ENCODE measurements around the gene SCGB1C1. TPM values are rescaled to one million over a fixed set of nuclear protein-coding genes. Genes with fewer than 3 reads are reported as not detected.

SCGB1C1 gene
- total and polyA plus RNA-seq, 3 donors from 2014 or later: not detected

GRCh38 chr11:225734-226453 is 33.0 kb downstream of the SCGB1C1 start:
- Histone ChIP-seq H3K4me1 (no peaks in the 10 kb centered on the region), H3K27ac (no peak overlapping the region), H3K9me3 (no peaks in the 10 kb centered on the region), H3K4me3 (no peak overlapping the region), H3K36me3 (ENCODE audit: low read depth, missing control alignments) (no peaks in the 10 kb centered on the region), H3K27me3 (no peaks in the 10 kb centered on the region)
- TF ChIP-seq CTCF (IDR thresholded peaks at IDR 0.05): no peak
- no peak for TF ChIP-seq POLR2A (IDR thresholded peaks at IDR 0.05)
- intact Hi-C loops (cut with DNase I; ENCODE audit: low total_unique reads): no loop called here
- DNase-seq: no peak
- WGBS, 2 donors: 92 to 95% methylated on average over 10 of the region's 10 CpGs

GRCh38 chr11:227824-228379 is 35.0 kb downstream of the SCGB1C1 start:
- Histone ChIP-seq H3K4me1 (no peaks in the 10 kb centered on the region), H3K4me3 (no peak overlapping the region), H3K27me3 (no peaks in the 10 kb centered on the region), H3K9me3 (no peaks in the 10 kb centered on the region), H3K36me3 (ENCODE audit: low read depth, missing control alignments) (no peaks in the 10 kb centered on the region), H3K27ac (no peak overlapping the region)
- 84 to 89% methylated on average over 6 of the region's 6 CpGs for WGBS, 2 donors
- intact Hi-C loops (cut with DNase I; ENCODE audit: low total_unique reads): no loop called here
- TF ChIP-seq CTCF (IDR thresholded peaks at IDR 0.05) (no peak), POLR2A (IDR thresholded peaks at IDR 0.05) (no peak)
- DNase-seq: no peak

- H3K27ac ChIP-seq: no peak overlapping the region
- 96% methylated on average over 10 of the region's 10 CpGs for WGBS, 2 donors
- DNase-seq: no peak
- TF ChIP-seq CTCF (IDR thresholded peaks at IDR 0.05) (no peak), POLR2A (IDR thresholded peaks at IDR 0.05) (no peak)
- no peaks in the 10 kb centered on the region for H3K36me3 ChIP-seq (ENCODE audit: low read depth, missing control alignments)
- no peaks in the 10 kb centered on the region for H3K27me3 ChIP-seq
- H3K4me3 ChIP-seq: no peak overlapping the region
- H3K4me1 ChIP-seq: peaks cover 5% of the 10 kb centered on the region
- intact Hi-C loops (cut with DNase I; ENCODE audit: low total_unique reads): no loop called here
- H3K9me3 ChIP-seq: no peaks in the 10 kb centered on the region
Measured at GRCh38 chr11:230431-230830, 37.6 kb downstream of the SCGB1C1 start.

- intact Hi-C loops (cut with DNase I; ENCODE audit: low total_unique reads): no loop called here
- DNase-seq: no peak
- Histone ChIP-seq H3K27ac (no peak overlapping the region), H3K4me3 (no peak overlapping the region), H3K27me3 (no peaks in the 10 kb centered on the region), H3K36me3 (ENCODE audit: low read depth, missing control alignments) (no peaks in the 10 kb centered on the region), H3K9me3 (no peaks in the 10 kb centered on the region), H3K4me1 (peaks cover 13% of the 10 kb centered on the region)
- WGBS, 2 donors: 82 to 84% methylated on average over 20 of the region's 20 CpGs
- TF ChIP-seq POLR2A (IDR thresholded peaks at IDR 0.05) (no peak), CTCF (IDR thresholded peaks at IDR 0.05) (no peak)
Measured at GRCh38 chr11:232783-233565, 40.1 kb downstream of the SCGB1C1 start.

All from testis (tissue), 3 donors.